H9 (cell line): ENCODE results near the gene C2orf92. TPM values are rescaled to one million over a fixed set of nuclear protein-coding genes. Genes with fewer than 3 reads are reported as not detected.

ENCODE experiments used
- DNase-seq: peaks from one replicate; pipeline ENCODE4 v3.0.0-alpha.2; 2017
- H2AFZ ChIP-seq: one replicate; pipeline ENCODE4 v1.6.1; 2013; ENCODE audit warnings: mild to moderate bottlenecking, low read length, control low read depth, moderate library complexity
- H2AK5ac ChIP-seq: 2 replicates; pipeline ENCODE4 v1.6.1; 2013; ENCODE audit warnings: low read length, control low read depth, mixed read lengths; ENCODE audit not compliant: insufficient read length
- H2BK120ac ChIP-seq: one replicate; pipeline ENCODE4 v1.6.1; 2013; ENCODE audit warnings: low read depth, mild to moderate bottlenecking, low read length, control low read depth, inconsistent platforms; ENCODE audit not compliant: poor library complexity, severe bottlenecking
- H2BK12ac ChIP-seq: 2 replicates; pipeline ENCODE4 v1.6.1; 2013; ENCODE audit warnings: low read length, control low read depth, mixed read lengths, low read depth; ENCODE audit not compliant: insufficient read length
- H2BK15ac ChIP-seq: 2 replicates; pipeline ENCODE4 v1.6.1; 2013; ENCODE audit warnings: low read depth, low read length, control low read depth
- H2BK20ac ChIP-seq: one replicate; pipeline ENCODE4 v1.6.1; 2013; ENCODE audit warnings: low read depth, mild to moderate bottlenecking, low read length, control low read depth, inconsistent platforms; ENCODE audit not compliant: poor library complexity, severe bottlenecking
- H2BK5ac ChIP-seq: 2 replicates; pipeline ENCODE4 v1.6.1; 2013; ENCODE audit warnings: low read length, control low read depth, mixed read lengths; ENCODE audit not compliant: insufficient read length
- H3K14ac ChIP-seq: 2 replicates; pipeline ENCODE4 v1.6.1; 2013; ENCODE audit warnings: low read length, control low read depth; ENCODE audit not compliant: insufficient read depth
- H3K18ac ChIP-seq: 2 replicates; pipeline ENCODE4 v1.6.1; 2013; ENCODE audit warnings: low read depth, mild to moderate bottlenecking, mixed read lengths, low read length, control low read depth; ENCODE audit not compliant: insufficient read length
- H3K23ac ChIP-seq: 2 replicates; pipeline ENCODE4 v1.6.1; 2013; ENCODE audit warnings: low read length, control low read depth, mixed read lengths, low read depth; ENCODE audit not compliant: insufficient read length
- H3K23me2 ChIP-seq: 2 replicates; pipeline ENCODE4 v1.6.1; 2013; ENCODE audit warnings: low read depth, mild to moderate bottlenecking, mixed read lengths, low read length, control low read depth; ENCODE audit not compliant: insufficient read length, poor library complexity, severe bottlenecking
- H3K27ac ChIP-seq: 2 replicates; pipeline ENCODE4 v1.5.1; 2013; ENCODE audit warnings: low read length, control low read depth, mixed read lengths, low read depth; ENCODE audit not compliant: insufficient read length
- H3K27me3 ChIP-seq: 2 replicates; pipeline ENCODE4 v1.6.1; 2013; ENCODE audit warnings: low read length, control low read depth, inconsistent platforms; ENCODE audit not compliant: insufficient read depth
- H3K4ac ChIP-seq: 2 replicates; pipeline ENCODE4 v1.6.1; 2013; ENCODE audit warnings: low read depth, mild to moderate bottlenecking, control low read depth, inconsistent platforms, low read length, moderate library complexity
- H3K4me1 ChIP-seq: 2 replicates; pipeline ENCODE4 v1.6.1; 2013; ENCODE audit warnings: low read length, control low read depth, inconsistent platforms; ENCODE audit not compliant: insufficient read depth
- H3K4me2 ChIP-seq: 2 replicates; pipeline ENCODE4 v1.6.1; 2013; ENCODE audit warnings: low read length, control low read depth, mixed read lengths; ENCODE audit not compliant: insufficient read length, insufficient read depth
- H3K56ac ChIP-seq: 2 replicates; pipeline ENCODE4 v1.6.1; 2013; ENCODE audit warnings: low read depth, mild to moderate bottlenecking, mixed read lengths, low read length, control low read depth; ENCODE audit not compliant: insufficient read length
- H3K79me1 ChIP-seq: 2 replicates; pipeline ENCODE4 v1.6.1; 2013; ENCODE audit warnings: low read depth, mild to moderate bottlenecking, moderate library complexity, low read length, control low read depth, inconsistent platforms; ENCODE audit not compliant: insufficient read depth, poor library complexity, severe bottlenecking
- H3K79me2 ChIP-seq: 2 replicates; pipeline ENCODE4 v1.6.1; 2013; ENCODE audit warnings: low read length, control low read depth, inconsistent platforms; ENCODE audit not compliant: insufficient read depth
- H3K9ac ChIP-seq: 2 replicates; pipeline ENCODE4 v1.6.1; 2013; ENCODE audit warnings: low read length, control low read depth, mixed read lengths; ENCODE audit not compliant: insufficient read length; ENCODE audit errors: extremely low read depth
- H3K9me3 ChIP-seq: one replicate; pipeline ENCODE4 v1.6.1; 2013; ENCODE audit warnings: low read depth, low read length, inconsistent platforms; ENCODE audit not compliant: control insufficient read depth
- H3T11ph ChIP-seq: one replicate; pipeline ENCODE4 v1.6.1; 2013; ENCODE audit warnings: mild to moderate bottlenecking, low read length, control low read depth, inconsistent platforms
- H4K20me1 ChIP-seq: one replicate; pipeline ENCODE4 v1.6.1; 2013; ENCODE audit not compliant: control insufficient read depth, insufficient read length, insufficient read depth
- H4K5ac ChIP-seq: 2 replicates; pipeline ENCODE4 v1.6.1; 2013; ENCODE audit warnings: low read depth, mild to moderate bottlenecking, mixed read lengths, low read length, control low read depth; ENCODE audit not compliant: insufficient read length
- H4K8ac ChIP-seq: replicated peaks from 2 replicates; pipeline ENCODE4 v1.6.1; 2013; ENCODE audit warnings: low read length, control low read depth, mixed read lengths, low read depth; ENCODE audit not compliant: insufficient read length
- H4K91ac ChIP-seq: 2 replicates; pipeline ENCODE4 v1.6.1; 2013; ENCODE audit warnings: low read depth, mild to moderate bottlenecking, moderate library complexity, mixed read lengths, low read length, control low read depth; ENCODE audit not compliant: insufficient read length
- H3K27ac Mint-ChIP-seq, 3 experiments: 2 replicates in 2 of 3; 3 replicates in 1 of 3; pipeline ENCODE4 v1.8.0; 2020 to 2021; ENCODE audit warnings: mixed read lengths in 3 of 3, mild to moderate bottlenecking in 1 of 3, moderate library complexity in 1 of 3
- H3K27me3 Mint-ChIP-seq: 2 replicates; pipeline ENCODE4 v1.8.0; 2021; ENCODE audit warnings: low read depth, mild to moderate bottlenecking, moderate library complexity, mixed read lengths
- H3K36me3 Mint-ChIP-seq, 3 experiments: 2 replicates in 2 of 3; 3 replicates in 1 of 3; pipeline ENCODE4 v1.8.0; 2020 to 2021; ENCODE audit warnings: low read depth in 3 of 3, mixed read lengths in 3 of 3; ENCODE audit not compliant: insufficient read depth in 1 of 3
- H3K4me1 Mint-ChIP-seq, 2 experiments: 2 replicates each; pipeline ENCODE4 v1.8.0; 2020; ENCODE audit warnings: mixed read lengths in 2 of 2
- H3K4me3 Mint-ChIP-seq, 2 experiments: 2 replicates in 1 of 2; 3 replicates in 1 of 2; pipeline ENCODE4 v1.8.0; 2020 to 2021; ENCODE audit warnings: mild to moderate bottlenecking in 2 of 2, mixed read lengths in 2 of 2, moderate library complexity in 1 of 2
- H3K9me3 Mint-ChIP-seq, 2 experiments: 2 replicates in 1 of 2; 3 replicates in 1 of 2; pipeline ENCODE4 v1.8.0; 2020; ENCODE audit warnings: mild to moderate bottlenecking in 2 of 2, mixed read lengths in 2 of 2, moderate library complexity in 1 of 2
- WGBS: extraction: QIAGEN DNeasy Blood & Tissue Kit; methylation state at CpG from one replicate; pipeline ENCODE4 v1.1.7; 2013; ENCODE audit warnings: missing lambda C conversion rate, low lambda C conversion rate, mixed read lengths; ENCODE audit not compliant: insufficient read length; ENCODE audit errors: extremely low coverage; 5-methylcytosine and 5-hydroxymethylcytosine counted together
- total RNA-seq: library from RNA; stranded (reverse); gene quantifications from 2 replicates; pipeline ENCODE4 v1.2.1, GENCODE V29; 2021
- TF ChIP-seq, protein P1 (sequence below): fragments of 200-600 bp; sonication (generic); conservative IDR thresholded peaks from 3 replicates; pipeline ENCODE4 v1.8.0; 2021; ENCODE audit warnings: antibody characterized with exemption, mild to moderate bottlenecking

C2orf92 gene
- total RNA-seq, 1 experiment from 2014 or later, result 7.3 TPM

DNA sequence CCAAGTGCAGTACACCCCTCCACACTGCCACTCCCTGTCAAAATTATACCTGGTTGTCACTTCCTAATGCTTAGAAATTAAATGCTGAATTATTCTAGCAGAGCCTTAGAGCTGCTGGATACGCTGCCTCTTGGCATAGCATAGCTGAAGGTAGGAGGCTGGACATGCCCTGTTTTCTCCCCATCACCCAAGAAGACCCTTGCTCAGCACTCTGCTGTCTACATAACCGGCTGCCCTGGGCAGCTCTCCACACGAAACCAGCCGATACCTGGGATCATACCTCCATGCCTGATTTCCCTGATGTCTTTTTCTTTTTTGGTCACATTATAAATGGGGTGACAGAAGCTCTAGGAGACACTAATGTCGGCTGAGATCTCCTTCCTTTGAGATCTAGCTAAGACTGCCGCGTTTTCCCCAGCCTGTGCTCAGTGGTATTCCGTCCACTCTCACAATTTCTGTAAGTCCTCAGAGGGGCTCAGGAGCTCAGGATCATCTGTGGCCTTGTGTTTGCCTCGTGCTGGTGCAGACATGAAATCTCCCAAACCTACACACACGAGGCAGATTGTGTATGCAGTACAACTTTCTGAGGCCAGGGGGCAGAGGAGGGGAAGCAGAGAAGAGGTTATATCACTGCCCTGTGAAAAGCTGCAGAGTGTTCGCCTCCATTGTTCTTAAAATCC lies 30.4 kb downstream of the C2orf92 start:
- Histone ChIP-seq H4K8ac (no peak overlapping the region), H3K4ac (no peak overlapping the region), H2BK120ac (no peak overlapping the region), H3K4me2 (no peak overlapping the region), H4K20me1 (no peaks in the 10 kb centered on the region), H3K79me1 (no peaks in the 10 kb centered on the region), H3K14ac (no peak overlapping the region), H2AFZ (peak overlapping the region; percentile 72), H2BK15ac (no peak overlapping the region), H3K9me3 (no peaks in the 10 kb centered on the region), H3K9ac (no peak overlapping the region), H3K79me2 (no peaks in the 10 kb centered on the region), H2AK5ac (no peak overlapping the region), H3K18ac (peak overlapping the region; percentile 27), H4K91ac (no peak overlapping the region), H3K27me3 (no peaks in the 10 kb centered on the region), H2BK5ac (no peak overlapping the region), H3K27ac (no peak overlapping the region), H3K56ac (no peak overlapping the region), H3K23me2 (no peaks in the 10 kb centered on the region), H3T11ph (no peak overlapping the region), H3K23ac (no peak overlapping the region), H2BK12ac (no peak overlapping the region), H4K5ac (no peak overlapping the region), H2BK20ac (no peak overlapping the region), H3K4me1 (no peaks in the 10 kb centered on the region)
- peaks cover 6% of the 10 kb centered on the region for H3K27me3 Mint-ChIP-seq
- DNase-seq, result peak; percentile 76
- H3K4me1 Mint-ChIP-seq, result peaks cover 11 to 16% of the 10 kb centered on the region in 2 experiments
- TF ChIP-seq, protein P1, sequence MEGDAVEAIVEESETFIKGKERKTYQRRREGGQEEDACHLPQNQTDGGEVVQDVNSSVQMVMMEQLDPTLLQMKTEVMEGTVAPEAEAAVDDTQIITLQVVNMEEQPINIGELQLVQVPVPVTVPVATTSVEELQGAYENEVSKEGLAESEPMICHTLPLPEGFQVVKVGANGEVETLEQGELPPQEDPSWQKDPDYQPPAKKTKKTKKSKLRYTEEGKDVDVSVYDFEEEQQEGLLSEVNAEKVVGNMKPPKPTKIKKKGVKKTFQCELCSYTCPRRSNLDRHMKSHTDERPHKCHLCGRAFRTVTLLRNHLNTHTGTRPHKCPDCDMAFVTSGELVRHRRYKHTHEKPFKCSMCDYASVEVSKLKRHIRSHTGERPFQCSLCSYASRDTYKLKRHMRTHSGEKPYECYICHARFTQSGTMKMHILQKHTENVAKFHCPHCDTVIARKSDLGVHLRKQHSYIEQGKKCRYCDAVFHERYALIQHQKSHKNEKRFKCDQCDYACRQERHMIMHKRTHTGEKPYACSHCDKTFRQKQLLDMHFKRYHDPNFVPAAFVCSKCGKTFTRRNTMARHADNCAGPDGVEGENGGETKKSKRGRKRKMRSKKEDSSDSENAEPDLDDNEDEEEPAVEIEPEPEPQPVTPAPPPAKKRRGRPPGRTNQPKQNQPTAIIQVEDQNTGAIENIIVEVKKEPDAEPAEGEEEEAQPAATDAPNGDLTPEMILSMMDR, result peak; percentile 71
- no CpG with 5 or more reads among the region's 11 CpGs for WGBS
- H3K27ac Mint-ChIP-seq, result no peak overlapping the region
- H3K4me3 Mint-ChIP-seq, result no peak overlapping the region
- H3K9me3 Mint-ChIP-seq, result no peaks in the 10 kb centered on the region; a peak in 2 of 5 replicates
- H3K36me3 Mint-ChIP-seq, result no peaks in the 10 kb centered on the region
